ENCODE data around the gene SCD. TPM values are rescaled to one million over a fixed set of nuclear protein-coding genes. Genes with fewer than 3 reads are reported as not detected.

SCD gene
- total and polyA plus RNA-seq, 10 of the 15 experiments (the other 5 are each of a cell fraction or from before 2014, with no cell fraction given), result 68.7 to 279 (median 99.5) TPM

DNA sequence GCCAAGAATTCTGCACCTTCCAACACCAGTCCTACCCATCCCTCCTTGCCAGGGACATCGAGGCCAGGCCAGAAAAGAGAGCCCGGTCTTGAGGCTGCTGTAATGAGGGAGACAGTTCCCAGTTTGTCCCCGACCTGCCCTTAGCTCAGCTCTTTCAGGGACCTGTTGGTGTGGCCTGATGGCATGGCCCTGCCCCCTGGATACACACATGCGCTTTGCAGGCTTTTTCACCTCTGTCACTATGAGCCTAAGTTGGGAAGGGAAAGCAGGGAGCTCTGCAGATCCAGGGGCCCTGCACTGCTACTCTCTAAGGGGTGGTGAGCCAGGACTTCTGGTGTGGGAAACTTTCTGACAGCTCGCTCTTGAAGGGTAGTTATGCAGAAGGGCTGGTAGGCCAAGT is 2.1 kb downstream of the SCD start:
- in situ Hi-C loops (cut with MboI) (no loop called here), intact Hi-C loops (cut with micrococcal nuclease; ENCODE audit: unreplicated experiment) (no loop called here)
- FAIRE-seq (no peak), ATAC-seq (no peak), DNase-seq (ENCODE audit: low read depth, low spot score) (no peak)
- peaks cover 4% of the 10 kb centered on the region; the same call in 1 of the 2 replicates for H4K20me1 ChIP-seq (ENCODE audit: control insufficient read depth, insufficient read depth)
- H3K9ac ChIP-seq (ENCODE audit: control insufficient read depth, insufficient read depth, low read length), result peak overlapping the region; percentile 79
- H3K9me3 ChIP-seq (replicated peaks; ENCODE audit: control insufficient read depth, insufficient read depth, low read length), result no peaks in the 10 kb centered on the region
- peak overlapping the region; percentile 28; the same call in 1 of the 2 replicates for H3K27ac ChIP-seq (ENCODE audit: control insufficient read depth, insufficient read depth)
- ChIA-PET SMC1A (ENCODE audit: uncharacterized antibody, unreplicated experiment) (interaction anchor here (1.3 to 17.4 kb wide), 7 partner anchors 11 to 83 kb away, joined by 3 to 277 read pairs (median 44); no protein-coding TSS in a partner anchor), POLR2A (interaction anchor here (0.5 to 11.8 kb wide), 7 partner anchors 11 to 42 kb away, joined by 3 to 191 read pairs (median 7); no protein-coding TSS in a partner anchor), CTCF (interaction anchor here (0.9 to 7.7 kb wide), 14 partner anchors 8 to 169 kb away, joined by 3 to 91 read pairs (median 6); no protein-coding TSS in a partner anchor), RAD21 (ENCODE audit: unreplicated experiment) (interaction anchor here (0.7 to 18.1 kb wide), 8 partner anchors 10 to 83 kb away, joined by 3 to 214 read pairs (median 7); no protein-coding TSS in a partner anchor)
- H3K4me3 ChIP-seq, result peak overlapping the region; percentile 86
- no TSS peak for BruUV-seq (replicated peaks)
- peaks cover 68% of the 10 kb centered on the region for H3K79me2 ChIP-seq (ENCODE audit: control insufficient read depth, insufficient read depth, low read length)
- no peak for TF ChIP-seq BCL3 (IDR thresholded peaks at IDR 0.05; ENCODE audit: borderline replicate concordance, insufficient read depth, low read depth, low read length, poor library complexity, severe bottlenecking)
- TF ChIP-seq RELA (IDR thresholded peaks at IDR 0.05; ENCODE audit: borderline replicate concordance, partially characterized antibody), result no peak
- TF ChIP-seq POLR2A (IDR thresholded peaks at IDR 0.05; ENCODE audit: low read depth, low read length), result no peak
- no peak for TF ChIP-seq SP1 (IDR thresholded peaks at IDR 0.05; ENCODE audit: low read depth, low read length)
- TF ChIP-seq NFXL1 (IDR thresholded peaks at IDR 0.05; ENCODE audit: borderline replicate concordance), result no peak
- TF ChIP-seq, protein P1, sequence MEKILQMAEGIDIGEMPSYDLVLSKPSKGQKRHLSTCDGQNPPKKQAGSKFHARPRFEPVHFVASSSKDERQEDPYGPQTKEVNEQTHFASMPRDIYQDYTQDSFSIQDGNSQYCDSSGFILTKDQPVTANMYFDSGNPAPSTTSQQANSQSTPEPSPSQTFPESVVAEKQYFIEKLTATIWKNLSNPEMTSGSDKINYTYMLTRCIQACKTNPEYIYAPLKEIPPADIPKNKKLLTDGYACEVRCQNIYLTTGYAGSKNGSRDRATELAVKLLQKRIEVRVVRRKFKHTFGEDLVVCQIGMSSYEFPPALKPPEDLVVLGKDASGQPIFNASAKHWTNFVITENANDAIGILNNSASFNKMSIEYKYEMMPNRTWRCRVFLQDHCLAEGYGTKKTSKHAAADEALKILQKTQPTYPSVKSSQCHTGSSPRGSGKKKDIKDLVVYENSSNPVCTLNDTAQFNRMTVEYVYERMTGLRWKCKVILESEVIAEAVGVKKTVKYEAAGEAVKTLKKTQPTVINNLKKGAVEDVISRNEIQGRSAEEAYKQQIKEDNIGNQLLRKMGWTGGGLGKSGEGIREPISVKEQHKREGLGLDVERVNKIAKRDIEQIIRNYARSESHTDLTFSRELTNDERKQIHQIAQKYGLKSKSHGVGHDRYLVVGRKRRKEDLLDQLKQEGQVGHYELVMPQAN (conservative IDR thresholded peaks at IDR 0.05), result no peak
- no peak for TF ChIP-seq ZNF217 (IDR thresholded peaks at IDR 0.05)
- TF ChIP-seq NBN (IDR thresholded peaks at IDR 0.05), result no peak
- no peak for TF ChIP-seq GABPA (IDR thresholded peaks at IDR 0.05; ENCODE audit: low read depth)
- no peak for TF ChIP-seq ZBTB33 (IDR thresholded peaks at IDR 0.05)
- no peak for TF ChIP-seq POLR2AphosphoS2 (IDR thresholded peaks at IDR 0.05; ENCODE audit: low read depth, low read length)
- TF ChIP-seq FOXK2 (IDR thresholded peaks at IDR 0.05), result no peak
- no peak for TF ChIP-seq FOS (IDR thresholded peaks at IDR 0.05; ENCODE audit: borderline replicate concordance, extremely low read depth, insufficient read length)
- H2AFZ ChIP-seq (ENCODE audit: control insufficient read depth, low read depth, low read length), result no peak overlapping the region
- peaks cover 4 to 43% of the 10 kb centered on the region in 2 experiments for H3K36me3 ChIP-seq (ENCODE audit: control insufficient read depth in 2 of 2, insufficient read depth in 2 of 2, low read length in 1 of 2)
- peak overlapping the region; percentile 73 for H3K4me2 ChIP-seq (ENCODE audit: control insufficient read depth, insufficient read depth)
- H3K27me3 ChIP-seq (replicated peaks in 1 of 2; ENCODE audit: control insufficient read depth in 2 of 2, insufficient read depth in 2 of 2, low read length in 1 of 2), result no peaks in the 10 kb centered on the region
- WGBS (ENCODE audit: insufficient coverage, insufficient replicate concordance, low lambda C conversion rate, missing lambda C conversion rate), result 64% methylated on average over 5 of the region's 5 CpGs
- H3K4me1 ChIP-seq (ENCODE audit: control insufficient read depth, insufficient read depth, low read length), result peaks cover 18% of the 10 kb centered on the region

All from GM12878 (cell line).